Measurements from ENCODE around the gene HBD. TPM values are rescaled to one million over a fixed set of nuclear protein-coding genes. Genes with fewer than 3 reads are reported as not detected.

The HBD gene
- 0.33 and 0.36 TPM in 2 replicates for total RNA-seq

GRCh38 chr11:5234381-5234834 lies at the start of gene HBD:
Gene HBD, minus strand, starts transcription at chr11:5234483. Its CDS starts 50 bp downstream, at chr11:5234433.

GRCh38 chr11:5269715-5270147 lies 35.4 kb upstream of the HBD start, which contains the start of gene HBE1:
Gene HBE1, minus strand, starts transcription at chr11:5269945. Its CDS starts 55 bp downstream, at chr11:5269890.

GRCh38 chr11:5254646-5255413 lies 20.5 kb upstream of the HBD start, which contains the start of gene HBG2:
Gene HBG2, minus strand, starts transcription at chr11:5254781. Its CDS starts 53 bp downstream, at chr11:5254728.

GRCh38 chr11:5249807-5250396 lies 15.6 kb upstream of the HBD start, which contains the start of gene HBG1:
Gene HBG1, minus strand, starts transcription at chr11:5249857. Its CDS starts 53 bp downstream, at chr11:5249804.

GRCh38 chr11:5226732-5227310 lies 7.5 kb downstream of the HBD start, which contains the start of gene HBB:
Gene HBB, minus strand, starts transcription at chr11:5227071. Its CDS starts 50 bp downstream, at chr11:5227021.

GRCh38 chr11:5200582-5200981 lies 33.7 kb downstream of the HBD start, which contains the start of gene OR51V1:
Gene OR51V1, minus strand, starts transcription at chr11:5200682. Its CDS starts 0 bp downstream, at chr11:5200682.

Other genes with a start within 250 kb of the HBD start
- gene OR51L1, start 239.6 kb downstream of the HBD start, total RNA-seq: not detected in 2 replicates
- gene OR52J3, start 188.0 kb downstream of the HBD start, total RNA-seq: not detected in 2 replicates
- not detected in 2 replicates for gene OR52E2, start 174.9 kb downstream of the HBD start, total RNA-seq
- gene OR52E1, start 164.9 kb downstream of the HBD start, total RNA-seq: not detected in 2 replicates
- gene OR52A5, start 96.1 kb downstream of the HBD start, total RNA-seq: not detected in 2 replicates
- gene OR52A1, start 79.7 kb downstream of the HBD start, total RNA-seq: not detected in 2 replicates
- not detected in 2 replicates for gene OR51V1, start 33.8 kb downstream of the HBD start, total RNA-seq
- gene HBB, start 7.4 kb downstream of the HBD start, total RNA-seq: not detected in 2 replicates
- gene HBG1, start 15.4 kb upstream of the HBD start, total RNA-seq: not detected in 2 replicates
- not detected in 2 replicates for gene HBG2, start 20.3 kb upstream of the HBD start, total RNA-seq
- not detected in 2 replicates for gene HBE1, start 35.5 kb upstream of the HBD start, total RNA-seq
- gene OR51B4, start 67.5 kb upstream of the HBD start, total RNA-seq: 0.20 TPM in 1 of 2 replicates, not detected in the other
- gene OR51B2, start 89.8 kb upstream of the HBD start, total RNA-seq: 0.13 TPM in 2 replicates
- gene OR51B5, start 109.0 kb upstream of the HBD start, total RNA-seq: 0.13 and 0.17 TPM in 2 replicates
- gene OR51B6, start 117.0 kb upstream of the HBD start, total RNA-seq: not detected in 2 replicates
- gene OR51M1, start 149.3 kb upstream of the HBD start, total RNA-seq: not detected in 2 replicates
- not detected in 2 replicates for gene OR51Q1, start 187.6 kb upstream of the HBD start, total RNA-seq
- gene OR51I1, start 207.0 kb upstream of the HBD start, total RNA-seq: not detected in 2 replicates
- gene OR51I2, start 214.8 kb upstream of the HBD start, total RNA-seq: not detected in 2 replicates